K562 (cell line): ENCODE data around the gene KCNB1. TPM values are rescaled to one million over a fixed set of nuclear protein-coding genes. Genes with fewer than 3 reads are reported as not detected.

Source experiments
- ATAC-seq: fragments of 200-7000 bp; cut with Tn5 transposase; 3 replicates; pipeline ENCODE4 v1.9.1; 2020; ENCODE audit warnings: moderate library complexity
- BruUV-seq: library from RNA; stranded (reverse); fragments of 400-500 nt; replicated peaks from 2 replicates; lab custom pipeline; 2021; lab: Mats Ljungman, UMichigan
- CTCF ChIA-PET: fragments of 300-600 bp; formaldehyde crosslinking; extraction: SDS; loops from one replicate; lab custom pipeline; 2021; ENCODE audit warnings: low intra/inter-chr PET ratio; lab: Yijun Ruan, JAX
- POLR2A ChIA-PET: fragments of 300-600, 350-650 bp; sonication (Branson Sonifier 250); formaldehyde crosslinking; extraction: SDS; loops from one replicate; lab custom pipeline; 2021; ENCODE audit warnings: antibody characterized with exemption, inconsistent platforms; lab: Yijun Ruan, JAX
- DNase-seq, 4 experiments: peaks; one replicate each; pipeline versions ENCODE4 v3.0.0 to v3.0.0-alpha.2; 2011 to 2018; ENCODE audit warnings: low spot score in 3 of 4, mixed read lengths in 3 of 4; ENCODE audit errors: extremely low read depth in 1 of 4
- FAIRE-seq: peaks from 2 replicates; lab custom pipeline; 2011; peaks lifted over from hg19 to GRCh38; lab: Jason Lieb, UNC
- H2AFZ ChIP-seq: 2 replicates; pipeline ENCODE4 v1.6.0; 2011; ENCODE audit warnings: low read depth, low read length, control low read depth, inconsistent platforms
- H3K27ac ChIP-seq: fragments of 200-600 bp; 3 replicates; pipeline ENCODE4 v1.8.0; 2011; ENCODE audit warnings: low read depth, mild to moderate bottlenecking, control low read depth, inconsistent platforms, low read length, moderate library complexity, mixed read lengths; ENCODE audit errors: extremely low read depth
- H3K27me3 ChIP-seq, 2 experiments: fragments of 300-600 bp in 1 of 2; 2 replicates in 1 of 2; 3 replicates in 1 of 2; pipeline versions ENCODE4 v1.6.0 to v1.8.0; 2011; ENCODE audit warnings: inconsistent platforms in 2 of 2, low read length in 2 of 2, mild to moderate bottlenecking in 1 of 2, mixed read lengths in 1 of 2, moderate library complexity in 1 of 2; ENCODE audit not compliant: control insufficient read depth in 2 of 2, insufficient read depth in 2 of 2
- H3K36me3 ChIP-seq: fragments of 300-600 bp; 3 replicates; pipeline ENCODE4 v1.8.0; 2011; ENCODE audit warnings: mild to moderate bottlenecking, low read length, inconsistent platforms; ENCODE audit not compliant: control insufficient read depth, insufficient read depth
- H3K4me1 ChIP-seq, 2 experiments: fragments of 200-600 bp in 1 of 2; replicated peaks in 1 of 2; 2 replicates in 1 of 2; 3 replicates in 1 of 2; pipeline versions ENCODE4 v1.5.1 to v1.8.0; 2011; ENCODE audit warnings: inconsistent platforms in 2 of 2, low read length in 2 of 2, mild to moderate bottlenecking in 1 of 2, mixed read lengths in 1 of 2, moderate library complexity in 1 of 2; ENCODE audit not compliant: control insufficient read depth in 2 of 2, insufficient read depth in 2 of 2
- H3K4me2 ChIP-seq: 2 replicates; pipeline ENCODE4 v1.6.1; 2011; ENCODE audit warnings: low read length, control low read depth, inconsistent platforms, mixed read lengths; ENCODE audit not compliant: insufficient read depth
- H3K4me3 ChIP-seq: fragments of 200-600 bp; sonication (generic), shearing (Covaris generic); 2 replicates; pipeline ENCODE4 v1.5.1; 2016; ENCODE audit warnings: control low read depth, inconsistent platforms
- H3K79me2 ChIP-seq: fragments of 200-600 bp; 3 replicates; pipeline ENCODE4 v1.8.0; 2011; ENCODE audit warnings: low read length, inconsistent platforms; ENCODE audit not compliant: control insufficient read depth, insufficient read depth
- H3K9ac ChIP-seq, 2 experiments: 2 replicates each; pipeline versions ENCODE4 v1.6.0 to v1.6.1; 2011; ENCODE audit warnings: low read depth in 2 of 2, low read length in 2 of 2, control low read depth in 1 of 2, inconsistent platforms in 1 of 2, mild to moderate bottlenecking in 1 of 2, mixed read lengths in 1 of 2; ENCODE audit not compliant: insufficient read depth in 1 of 2
- H3K9me1 ChIP-seq: one replicate; pipeline ENCODE4 v1.6.0; 2011; ENCODE audit warnings: inconsistent platforms, mild to moderate bottlenecking, low read length, moderate library complexity; ENCODE audit not compliant: control insufficient read depth, insufficient read depth
- H3K9me3 ChIP-seq: replicated peaks from 2 replicates; pipeline ENCODE4 v1.5.1; 2011; ENCODE audit warnings: low read depth, low read length, inconsistent platforms; ENCODE audit not compliant: control insufficient read depth, insufficient read depth
- H4K20me1 ChIP-seq: replicated peaks from 2 replicates; pipeline ENCODE4 v1.6.1; 2011; ENCODE audit warnings: low read length, inconsistent platforms, mixed read lengths; ENCODE audit not compliant: control insufficient read depth, insufficient read depth
- CBX2 ChIP-seq: fragments of 200-600 bp; sonication (generic); IDR thresholded peaks from one replicate; pipeline ENCODE4 v1.6.1; 2012; ENCODE audit warnings: mild to moderate bottlenecking, low read length, inconsistent platforms; ENCODE audit not compliant: insufficient read depth, poor library complexity, severe bottlenecking
- CBX3 ChIP-seq, 2 experiments: IDR thresholded peaks; 1 replicate in 1 of 2; 2 replicates in 1 of 2; pipeline ENCODE4 v1.6.1; 2012; ENCODE audit warnings: inconsistent platforms in 2 of 2, low read length in 2 of 2, borderline replicate concordance in 1 of 2, control low read depth in 1 of 2
- CHD1 ChIP-seq: fragments of 200-600 bp; sonication (generic); IDR thresholded peaks from one replicate; pipeline ENCODE4 v1.6.1; 2012; ENCODE audit warnings: mild to moderate bottlenecking, moderate library complexity, low read length, inconsistent platforms
- HSF4 ChIP-seq: fragments of 250-450 bp; sonication (Bioruptor Pico); IDR thresholded peaks from 2 replicates; pipeline ENCODE4 v2.1.2; 2022; ENCODE audit warnings: mild to moderate bottlenecking, moderate library complexity, borderline replicate concordance
- KHSRP ChIP-seq: fragments of 450-650 bp; IDR thresholded peaks from 2 replicates; pipeline ENCODE4 v1.6.1; 2017
- POLR2B ChIP-seq: fragments of 450-650 bp; IDR thresholded peaks from 2 replicates; pipeline ENCODE4 v1.6.1; 2018; ENCODE audit warnings: low read depth; ENCODE audit not compliant: partially characterized antibody
- RFX1 ChIP-seq: fragments of 450-650 bp; IDR thresholded peaks from 2 replicates; pipeline ENCODE4 v1.6.1; 2016; ENCODE audit warnings: mild to moderate bottlenecking, moderate library complexity
- TAF15 ChIP-seq: fragments of 200-400 bp; formaldehyde crosslinking; IDR thresholded peaks from 2 replicates; pipeline ENCODE4 v1.6.1; 2017; ENCODE audit warnings: mild to moderate bottlenecking, low read depth, low read length, moderate library complexity
- WGBS: fragments of 100-300 bp; shearing (Covaris generic); methylation state at CpG from one replicate; pipeline ENCODE4 v1.1.6; 2016; ENCODE audit warnings: low coverage, mixed read lengths; ENCODE audit not compliant: insufficient coverage; ENCODE audit errors: missing lambda C conversion rate; 5-methylcytosine and 5-hydroxymethylcytosine counted together
- in situ Hi-C: fragments of 300-500 bp; cut with MboI; formaldehyde crosslinking; loops from 4 replicates; pipeline ENCODE4 v1.15.0; 2018; ENCODE audit warnings: inconsistent platforms, mixed read lengths
- intact Hi-C: fragments of 100-400 bp; cut with micrococcal nuclease; formaldehyde crosslinking; loops from 2 replicates; pipeline ENCODE4 v1.14.2; 2022
- polyA plus RNA-seq, 8 experiments: library from polyadenylated mRNA; depleted of rRNA in 4 of 8; stranded (reverse) in 5 of 8; unstranded in 3 of 8; fragments of >200 nt; fragmentation: Nextera tagmentation in 2 of 8; fragmentation: Illumina TruSeq in 1 of 8; extraction: Ambion mirVana in 2 of 8; extraction: Trizol in 1 of 8; gene quantifications; 2 replicates each; pipeline versions ENCODE4 v1.2.1 to v1.2.3, GENCODE V29; 2011 to 2014; ENCODE audit warnings: inconsistent platforms in 1 of 8, missing spikeins in 1 of 8
- total RNA-seq, 7 experiments: library from RNA; depleted of rRNA in 6 of 7; stranded (reverse); fragments of >200 nt in 6 of 7; fragmentation: Illumina TruSeq in 2 of 7; extraction: Trizol in 2 of 7; gene quantifications; 2 replicates each; pipeline versions ENCODE4 v1.2.1 to v1.2.3, GENCODE V29; 2011 to 2021; ENCODE audit warnings: low replicate concordance in 1 of 7
- TF ChIP-seq, protein P1 (sequence below): fragments of 450-650 bp; IDR thresholded peaks from 2 replicates; pipeline ENCODE4 v1.6.1; 2017; ENCODE audit warnings: antibody characterized with exemption, mild to moderate bottlenecking

The KCNB1 gene
- total and polyA plus RNA-seq, 9 of the 15 experiments (the other 6 are each of a cell fraction or from before 2014, with no cell fraction given) = 0.01 to 0.06 TPM; not detected in 7

DNA sequence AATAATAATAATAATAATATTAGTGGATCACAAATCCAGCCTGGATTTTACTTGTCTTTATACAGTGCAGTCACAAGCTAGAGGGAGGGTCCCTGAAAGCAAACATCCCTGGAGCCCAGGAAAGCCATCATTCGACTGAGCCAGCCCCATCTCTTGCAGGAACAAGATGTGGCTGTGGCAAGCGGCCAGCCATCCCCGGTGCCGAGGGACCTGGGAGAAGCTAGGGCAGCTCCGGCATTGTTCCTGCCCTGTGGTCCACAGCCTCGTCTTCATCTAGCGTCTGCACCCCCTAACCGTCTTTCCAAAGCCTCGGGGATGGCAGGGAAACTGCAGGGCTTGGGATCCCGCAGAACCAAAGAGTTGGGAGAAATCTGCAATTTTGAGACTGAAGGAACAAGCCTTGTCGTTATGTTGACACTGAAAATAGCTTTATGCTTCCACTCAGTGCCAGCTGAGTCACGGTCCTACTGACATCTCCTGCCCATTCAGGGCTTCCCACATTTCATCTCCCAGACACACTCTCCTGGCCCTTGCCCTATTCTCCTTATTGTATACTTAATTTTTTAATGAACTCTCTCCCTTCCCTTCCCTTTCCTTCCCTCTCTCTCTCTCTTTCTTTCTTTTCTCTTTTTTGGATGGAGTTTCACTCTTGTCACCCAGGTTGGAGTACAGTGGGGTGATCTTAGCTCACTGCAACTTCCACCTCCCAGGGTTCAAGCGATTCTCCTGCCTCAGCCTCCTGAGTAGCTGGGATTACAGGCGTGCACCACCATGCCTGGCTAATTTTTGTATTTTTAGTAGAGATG, 142.1 kb downstream of the KCNB1 start:
- no peak overlapping the region for H3K4me2 ChIP-seq
- no peak overlapping the region for H2AFZ ChIP-seq
- H3K4me1 ChIP-seq = peaks cover 0 to 3% of the 10 kb centered on the region in 2 experiments; a peak in 1 of 5 replicates
- no peak overlapping the region for H3K4me3 ChIP-seq
- POLR2A ChIA-PET = interaction anchor here (0.6 to 1.1 kb wide), 2 partner anchors 12 to 15 kb away, joined by 3 to 5 read pairs; no protein-coding TSS in a partner anchor
- H3K79me2 ChIP-seq = no peaks in the 10 kb centered on the region
- intact Hi-C loops = no loop called here
- in situ Hi-C loops = loop anchor here (25.0 kb wide), 1 partner anchor 547 kb away; no protein-coding TSS in a partner anchor
- WGBS = 5% methylated on average over 13 of the region's 14 CpGs
- no TSS peak for BruUV-seq
- H4K20me1 ChIP-seq = no peaks in the 10 kb centered on the region; the same call in 1 of the 2 replicates
- no peaks in the 10 kb centered on the region for H3K9me3 ChIP-seq
- no peaks in the 10 kb centered on the region for H3K36me3 ChIP-seq
- TF ChIP-seq POLR2B = no peak
- TF ChIP-seq TAF15 = no peak
- TF ChIP-seq RFX1 = no peak
- TF ChIP-seq CBX3 (IDR thresholded peaks at IDR 0.05; ENCODE audit: borderline replicate concordance in 1 of 2, low read length in 2 of 2) = no peak
- TF ChIP-seq HSF4 (CRISPR knock-in tag) = no peak
- no peak for TF ChIP-seq CBX2
- no peak for TF ChIP-seq KHSRP
- TF ChIP-seq CHD1 = no peak
- TF ChIP-seq, protein P1, sequence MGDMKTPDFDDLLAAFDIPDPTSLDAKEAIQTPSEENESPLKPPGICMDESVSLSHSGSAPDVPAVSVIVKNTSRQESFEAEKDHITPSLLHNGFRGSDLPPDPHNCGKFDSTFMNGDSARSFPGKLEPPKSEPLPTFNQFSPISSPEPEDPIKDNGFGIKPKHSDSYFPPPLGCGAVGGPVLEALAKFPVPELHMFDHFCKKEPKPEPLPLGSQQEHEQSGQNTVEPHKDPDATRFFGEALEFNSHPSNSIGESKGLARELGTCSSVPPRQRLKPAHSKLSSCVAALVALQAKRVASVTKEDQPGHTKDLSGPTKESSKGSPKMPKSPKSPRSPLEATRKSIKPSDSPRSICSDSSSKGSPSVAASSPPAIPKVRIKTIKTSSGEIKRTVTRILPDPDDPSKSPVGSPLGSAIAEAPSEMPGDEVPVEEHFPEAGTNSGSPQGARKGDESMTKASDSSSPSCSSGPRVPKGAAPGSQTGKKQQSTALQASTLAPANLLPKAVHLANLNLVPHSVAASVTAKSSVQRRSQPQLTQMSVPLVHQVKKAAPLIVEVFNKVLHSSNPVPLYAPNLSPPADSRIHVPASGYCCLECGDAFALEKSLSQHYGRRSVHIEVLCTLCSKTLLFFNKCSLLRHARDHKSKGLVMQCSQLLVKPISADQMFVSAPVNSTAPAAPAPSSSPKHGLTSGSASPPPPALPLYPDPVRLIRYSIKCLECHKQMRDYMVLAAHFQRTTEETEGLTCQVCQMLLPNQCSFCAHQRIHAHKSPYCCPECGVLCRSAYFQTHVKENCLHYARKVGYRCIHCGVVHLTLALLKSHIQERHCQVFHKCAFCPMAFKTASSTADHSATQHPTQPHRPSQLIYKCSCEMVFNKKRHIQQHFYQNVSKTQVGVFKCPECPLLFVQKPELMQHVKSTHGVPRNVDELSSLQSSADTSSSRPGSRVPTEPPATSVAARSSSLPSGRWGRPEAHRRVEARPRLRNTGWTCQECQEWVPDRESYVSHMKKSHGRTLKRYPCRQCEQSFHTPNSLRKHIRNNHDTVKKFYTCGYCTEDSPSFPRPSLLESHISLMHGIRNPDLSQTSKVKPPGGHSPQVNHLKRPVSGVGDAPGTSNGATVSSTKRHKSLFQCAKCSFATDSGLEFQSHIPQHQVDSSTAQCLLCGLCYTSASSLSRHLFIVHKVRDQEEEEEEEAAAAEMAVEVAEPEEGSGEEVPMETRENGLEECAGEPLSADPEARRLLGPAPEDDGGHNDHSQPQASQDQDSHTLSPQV = no peak
- TF ChIP-seq, all 486 proteins: peak for 0
- no peaks in the 10 kb centered on the region for H3K9me1 ChIP-seq
- FAIRE-seq = no peak
- no peak overlapping the region for H3K9ac ChIP-seq
- H3K27ac ChIP-seq = no peak overlapping the region
- peaks cover 15 to 46% of the 10 kb centered on the region in 2 experiments for H3K27me3 ChIP-seq
- no peak for DNase-seq
- ATAC-seq = no peak
- CTCF ChIA-PET = interaction anchor here (0.6 kb wide), 1 partner anchor 149 kb away, joined by 3 read pairs; no protein-coding TSS in a partner anchor
